ENCODE data around the gene WBP1L.
"Not testable (repeated sequence)": the region's sequence is repeated elsewhere in the genome, so short reads cannot be mapped to it uniquely, and the experiment has no call there.

Gene WBP1L

DNA sequence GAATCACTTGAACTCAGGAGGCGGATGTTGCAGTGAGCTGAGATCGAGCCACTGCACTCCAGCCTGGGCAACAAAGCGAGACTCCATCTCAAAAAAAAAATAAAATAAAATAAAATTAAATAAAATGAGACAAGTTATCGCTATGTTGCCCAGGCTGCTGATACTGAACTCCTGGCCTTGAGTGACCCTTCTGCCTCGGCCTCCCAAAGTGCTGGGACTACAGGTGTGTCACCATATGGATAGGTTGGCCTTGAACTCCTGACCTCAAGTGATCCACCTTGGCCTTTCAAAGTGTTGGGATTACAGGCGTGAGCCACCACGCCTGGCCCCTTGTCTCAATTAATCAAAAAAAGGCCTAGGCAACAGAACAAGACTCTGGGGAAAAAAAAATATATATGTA lies 109.5 kb downstream of the WBP1L start:
- H3K4me3 Mint-ChIP-seq, H3K27me3 Mint-ChIP-seq, H3K9me3 Mint-ChIP-seq, DNase-seq, H3K36me3 Mint-ChIP-seq, H3K27ac Mint-ChIP-seq: not testable (repeated sequence)
- CTCF ChIA-PET, result interaction anchor here (1.4 kb wide), 1 partner anchor 19 kb away, joined by 3 read pairs; no protein-coding TSS in a partner anchor
- H3K4me1 Mint-ChIP-seq, result peaks cover 15% of the 10 kb centered on the region

DNA sequence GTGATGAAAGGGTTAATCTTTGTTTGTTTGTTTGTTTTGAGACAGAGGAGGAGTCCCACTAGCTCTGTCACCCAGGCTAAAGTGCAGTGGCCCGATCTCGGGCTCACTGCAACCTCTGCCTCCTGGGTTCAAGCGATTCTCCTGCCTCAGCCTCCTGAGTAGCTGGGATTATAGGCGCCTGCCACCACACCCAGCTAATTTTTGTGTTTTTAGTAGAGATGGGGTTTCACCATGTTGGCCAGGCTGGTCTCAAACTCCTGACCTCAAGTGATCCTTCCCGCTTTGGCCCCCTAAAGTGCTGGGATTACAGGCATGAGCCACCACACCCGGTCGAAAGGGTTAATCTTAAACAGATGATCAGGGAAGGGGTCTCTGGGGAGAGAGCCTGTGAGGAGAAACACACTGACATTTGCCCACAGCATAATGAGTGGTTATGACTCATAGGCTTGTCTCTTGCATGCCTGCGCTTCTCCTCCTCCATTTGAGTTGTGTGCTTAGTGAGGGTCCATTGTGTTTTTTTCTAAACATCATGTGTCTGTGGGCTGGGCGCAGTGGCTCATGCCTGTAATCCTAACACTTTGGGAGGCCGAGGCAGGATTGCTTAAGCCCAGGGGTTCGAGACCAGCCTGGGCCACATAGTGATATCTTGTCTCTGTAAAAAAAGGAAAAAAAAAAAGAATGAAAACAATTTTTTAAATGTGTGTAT lies 112.1 kb downstream of the WBP1L start:
- CTCF ChIA-PET, result interaction anchor here (0.9 to 1.0 kb wide), 2 partner anchors 21 to 46 kb away, joined by 3 read pairs; no protein-coding TSS in a partner anchor
- not testable (repeated sequence) for DNase-seq
- H3K4me3 Mint-ChIP-seq, result peak overlapping the region; percentile 11

DNA sequence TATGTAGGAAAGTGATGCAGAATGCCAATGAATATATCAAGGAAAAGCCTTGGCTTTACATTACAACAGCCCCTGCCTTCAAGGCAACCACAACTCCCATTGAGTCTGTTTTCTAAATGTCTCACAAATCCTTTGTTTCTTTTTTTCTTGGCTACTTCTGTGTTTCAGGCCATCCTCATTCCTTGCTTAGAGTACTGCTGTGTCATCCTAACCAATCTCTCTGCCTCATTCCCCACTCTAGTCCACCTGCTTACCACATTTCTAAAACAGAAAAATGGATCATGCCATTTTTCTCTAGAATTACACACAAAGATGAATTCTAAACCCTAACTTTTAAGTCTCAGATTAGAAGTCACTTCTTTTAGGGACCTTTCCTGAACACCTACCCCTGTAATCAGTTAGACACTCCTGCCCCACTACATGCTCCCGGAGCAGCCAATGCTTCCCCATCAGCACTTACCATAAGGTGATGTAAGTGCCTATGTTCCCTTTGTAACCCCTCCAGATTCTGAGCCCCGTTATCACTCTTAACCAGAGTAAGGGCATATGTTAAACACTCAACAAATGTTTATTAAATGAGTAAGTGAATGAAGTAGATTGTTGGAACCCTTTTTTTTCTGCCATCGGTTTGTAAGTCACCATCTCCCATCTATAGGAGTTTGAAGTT lies 113.1 kb downstream of the WBP1L start:
- Mint-ChIP-seq H3K4me1 (peaks cover 15% of the 10 kb centered on the region), H3K27ac (no peak overlapping the region), H3K36me3 (peaks cover 3% of the 10 kb centered on the region), H3K27me3 (no peaks in the 10 kb centered on the region), H3K4me3 (no peak overlapping the region), H3K9me3 (no peaks in the 10 kb centered on the region)
- CTCF ChIA-PET, result no interaction called here
- DNase-seq, result no peak

More for the DNA sequence above, 112.1 kb downstream of the WBP1L start:
- H3K36me3 Mint-ChIP-seq, H3K27me3 Mint-ChIP-seq, H3K9me3 Mint-ChIP-seq, H3K27ac Mint-ChIP-seq: not testable (repeated sequence)
- H3K4me1 Mint-ChIP-seq, result peaks cover 15% of the 10 kb centered on the region

DNA sequence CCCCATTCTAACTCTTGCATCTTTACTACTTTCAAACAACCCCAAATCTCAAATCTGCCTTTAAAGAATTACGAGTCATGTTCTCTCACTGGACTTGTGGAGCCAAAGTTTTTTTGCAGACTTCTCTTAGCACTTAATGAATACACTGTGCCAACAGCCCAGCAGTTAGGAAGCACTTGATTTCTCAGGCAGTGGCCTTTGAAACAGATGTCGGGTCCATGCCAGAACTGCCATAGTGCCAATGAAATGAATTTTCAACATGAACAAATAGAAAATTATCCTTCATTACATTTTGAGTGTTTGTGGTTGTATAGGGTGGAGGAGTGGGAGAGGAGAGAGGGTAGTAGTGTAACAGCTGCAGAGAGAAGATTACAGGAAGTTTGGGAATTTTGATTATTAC lies 116.2 kb downstream of the WBP1L start:
- Mint-ChIP-seq H3K36me3 (peaks cover 12% of the 10 kb centered on the region), H3K27ac (no peak overlapping the region), H3K4me1 (peaks cover 10% of the 10 kb centered on the region), H3K4me3 (no peak overlapping the region), H3K9me3 (no peaks in the 10 kb centered on the region), H3K27me3 (no peaks in the 10 kb centered on the region)
- CTCF ChIA-PET, result interaction anchor here (1.4 kb wide), 1 partner anchor 25 kb away, joined by 4 read pairs; no protein-coding TSS in a partner anchor
- no peak for DNase-seq

DNA sequence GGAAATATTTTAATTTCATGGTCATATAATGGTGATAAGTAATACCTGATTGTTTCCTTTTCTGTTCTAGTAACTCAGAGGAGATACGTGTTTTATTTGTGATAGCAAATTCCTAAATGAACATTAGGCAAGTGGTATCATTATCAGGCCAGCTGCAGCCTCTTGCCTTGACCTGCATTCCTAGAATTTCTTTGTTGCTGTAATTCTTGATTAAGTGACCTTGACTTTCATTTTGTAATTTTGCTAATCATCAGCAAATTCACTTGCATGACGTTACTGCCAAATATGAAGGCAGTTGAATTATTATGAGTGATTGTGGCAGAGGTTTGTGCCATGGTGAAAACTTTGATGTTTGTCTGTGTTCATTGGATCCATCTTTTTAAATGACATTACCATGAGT lies 119.9 kb downstream of the WBP1L start:
- CTCF ChIA-PET, result no interaction called here
- DNase-seq, result no peak
- no peaks in the 10 kb centered on the region for H3K4me1 Mint-ChIP-seq
- no peaks in the 10 kb centered on the region for H3K9me3 Mint-ChIP-seq
- H3K27me3 Mint-ChIP-seq, result peaks cover under 1% of the 10 kb centered on the region
- H3K27ac Mint-ChIP-seq, result no peak overlapping the region
- no peak overlapping the region for H3K4me3 Mint-ChIP-seq
- peaks cover 12% of the 10 kb centered on the region for H3K36me3 Mint-ChIP-seq

DNA sequence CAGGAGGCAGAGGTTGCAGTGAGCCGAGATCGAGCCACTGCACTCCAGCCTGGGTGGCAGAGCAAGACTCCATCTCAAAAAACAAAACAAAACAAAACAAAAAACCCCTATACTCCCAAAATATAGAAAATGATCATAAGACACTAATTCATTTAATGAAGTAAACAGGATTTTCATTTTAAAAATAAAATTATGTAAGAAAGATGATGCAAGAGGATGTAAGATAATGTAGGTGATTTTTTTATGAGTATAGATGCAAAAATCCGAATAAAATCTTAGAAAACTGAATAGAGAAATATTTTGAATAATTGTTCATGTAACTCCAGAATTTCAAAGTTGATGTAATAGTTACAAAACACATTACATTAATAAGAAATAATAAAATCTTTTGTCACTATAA lies 121.9 kb downstream of the WBP1L start:
- Mint-ChIP-seq H3K9me3 (no peaks in the 10 kb centered on the region), H3K27me3 (peaks cover 20% of the 10 kb centered on the region), H3K27ac (no peak overlapping the region), H3K36me3 (peaks cover 9% of the 10 kb centered on the region), H3K4me3 (no peak overlapping the region), H3K4me1 (peaks cover 11% of the 10 kb centered on the region)
- no peak for DNase-seq
- CTCF ChIA-PET, result no interaction called here

Measured in activated naive CD4-positive, alpha-beta T cell treated with anti-CD3 and anti-CD28 coated beads, Interleukin-2, amount 10 ng/mL, durations not matched to agents 7 days and 5 days (primary cell).